ENCODE data around the gene GRK4.
"Not testable (repeated sequence)": the region's sequence is repeated elsewhere in the genome, so short reads cannot be mapped to it uniquely, and the experiment has no call there.

Gene GRK4

DNA sequence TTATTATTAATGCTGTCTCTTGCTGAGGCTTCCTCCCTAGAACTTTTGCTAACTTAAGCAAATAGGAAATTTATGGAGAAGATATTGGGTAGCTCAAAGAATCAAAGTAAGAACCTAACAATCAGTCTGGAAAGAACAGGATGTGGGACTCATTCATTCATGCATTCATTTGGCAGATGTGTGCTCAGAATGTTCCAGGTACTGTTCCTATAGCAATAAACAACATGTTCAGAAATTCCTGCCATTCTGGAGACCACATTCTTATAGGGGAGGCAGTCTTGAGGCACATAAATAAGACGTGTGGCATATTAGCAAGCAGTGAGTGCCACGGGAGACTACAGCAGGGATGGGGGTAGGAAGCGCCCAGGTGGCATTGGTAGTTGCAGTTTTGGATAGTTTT is 5.0 kb downstream of the GRK4 start:
- TF ChIP-seq CTCF (IDR thresholded peaks at IDR 0.05; ENCODE audit: insufficient read depth, low read length, missing control alignments), result no peak
- H3K4me3 ChIP-seq (ENCODE audit: low read depth, low read length), result no peak overlapping the region
- CTCF ChIA-PET, result interaction anchor here (1.4 to 10.6 kb wide), 2 partner anchors 9 to 65 kb away, joined by 4 to 100 read pairs; no protein-coding TSS in a partner anchor
- DNase-seq (ENCODE audit: low read depth, low spot score), result no peak
- POLR2A ChIA-PET, result no interaction called here

GRCh38 chr4:2971275-2971674 is 7.9 kb downstream of the GRK4 start:
- POLR2A ChIA-PET, result no interaction called here
- DNase-seq (ENCODE audit: low read depth, low spot score), result no peak

GRCh38 chr4:2977211-2978088 is 14.1 kb downstream of the GRK4 start:
- ChIA-PET POLR2A (interaction anchor here (0.6 to 1.4 kb wide), 2 partner anchors 14 to 176 kb away, joined by 3 to 6 read pairs; partner anchors contain the start of genes GRK4 and NOP14), CTCF (interaction anchor here (0.7 to 9.6 kb wide), 18 partner anchors 9 to 222 kb away, joined by 3 to 100 read pairs (median 5); partner anchors contain the start of genes GRK4, NOP14 and TNIP2)
- no peak for TF ChIP-seq CTCF (IDR thresholded peaks at IDR 0.05; ENCODE audit: insufficient read depth, low read length, missing control alignments)
- no peak overlapping the region for H3K4me3 ChIP-seq (ENCODE audit: low read depth, low read length)
- no peak for DNase-seq (ENCODE audit: low read depth, low spot score)

More at GRCh38 chr4:2971275-2971674, 7.9 kb downstream of the GRK4 start:
- H3K4me3 ChIP-seq (ENCODE audit: low read depth, low read length), result no peak overlapping the region
- CTCF ChIA-PET, result interaction anchor here (10.6 kb wide), 1 partner anchor 6 kb away, joined by 100 read pairs; no protein-coding TSS in a partner anchor
- no peak for TF ChIP-seq CTCF (IDR thresholded peaks at IDR 0.05; ENCODE audit: insufficient read depth, low read length, missing control alignments)

DNA sequence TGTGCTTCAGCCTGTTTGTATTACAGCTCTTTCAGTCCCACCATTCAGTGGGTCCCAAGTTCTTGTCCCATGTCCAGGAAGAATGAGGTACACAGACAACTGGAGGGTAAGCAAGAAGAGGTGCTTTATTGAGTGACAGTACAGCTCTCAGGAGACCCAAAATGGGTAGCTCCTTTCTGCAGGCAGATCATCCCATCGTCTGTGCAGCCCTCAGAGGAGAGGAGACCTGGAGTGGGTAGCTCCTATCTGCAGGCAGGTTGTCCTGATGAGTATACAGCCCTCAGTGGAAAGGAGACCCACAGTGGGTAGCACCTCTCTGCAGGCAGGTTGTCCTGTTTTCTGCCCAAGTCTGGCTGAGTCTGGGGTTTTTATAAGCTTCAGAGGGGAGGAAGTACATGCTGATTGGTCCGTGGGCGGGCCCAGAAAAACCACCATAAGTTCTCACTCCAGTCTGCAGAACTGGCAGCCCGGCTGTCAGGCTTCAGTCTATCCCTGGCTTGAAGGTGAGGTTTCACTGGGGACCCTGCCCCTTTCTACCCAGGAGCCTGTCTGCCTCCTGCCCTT is 18.0 kb downstream of the GRK4 start:
- CTCF ChIA-PET, result interaction anchor here (0.8 to 9.6 kb wide), 5 partner anchors 9 to 56 kb away, joined by 3 to 100 read pairs (median 4); partner anchors contain the start of genes GRK4 and NOP14

GRCh38 chr4:2982012-2982411 is 18.6 kb downstream of the GRK4 start:
- ChIA-PET CTCF (interaction anchor here (1.6 to 1.9 kb wide), 2 partner anchors 10 to 55 kb away, joined by 4 to 8 read pairs; no protein-coding TSS in a partner anchor), POLR2A (no interaction called here)
- no peak for TF ChIP-seq CTCF (IDR thresholded peaks at IDR 0.05; ENCODE audit: insufficient read depth, low read length, missing control alignments)
- DNase-seq (ENCODE audit: low read depth, low spot score), result no peak
- H3K4me3 ChIP-seq (ENCODE audit: low read depth, low read length), result no peak overlapping the region

More for the DNA sequence above, 18.0 kb downstream of the GRK4 start:
- no peak overlapping the region for H3K4me3 ChIP-seq (ENCODE audit: low read depth, low read length)
- no peak for DNase-seq (ENCODE audit: low read depth, low spot score)
- POLR2A ChIA-PET, result no interaction called here
- no peak for TF ChIP-seq CTCF (IDR thresholded peaks at IDR 0.05; ENCODE audit: insufficient read depth, low read length, missing control alignments)

DNA sequence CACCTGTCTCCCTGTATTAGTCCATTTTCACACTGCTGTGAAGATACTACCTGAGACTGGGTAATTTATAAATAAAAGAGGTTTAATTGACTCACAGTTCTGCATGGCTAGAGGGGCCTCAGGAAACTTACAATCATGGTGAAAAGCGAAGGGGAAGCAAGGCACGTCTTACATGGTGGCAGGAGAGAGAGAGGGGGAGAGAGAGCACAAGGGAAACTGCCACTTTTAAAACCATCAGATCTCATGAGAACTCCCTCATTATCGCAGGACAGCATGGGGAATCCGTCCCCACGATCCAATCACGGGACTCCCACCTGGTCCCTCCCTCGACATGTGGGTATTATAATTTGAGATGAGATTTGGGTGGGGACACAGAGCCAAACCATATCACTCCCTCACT is 20.3 kb downstream of the GRK4 start:
- CTCF ChIA-PET; H3K4me3 ChIP-seq (ENCODE audit: low read depth, low read length); POLR2A ChIA-PET; DNase-seq (ENCODE audit: low read depth, low spot score): not testable (repeated sequence)

All from AG04449 (cell line).